ENCODE data around the gene CCNK. TPM values are rescaled to one million over a fixed set of nuclear protein-coding genes. Genes with fewer than 3 reads are reported as not detected.

The CCNK gene
- total RNA-seq, 2 experiments from 2014 or later = 90.7 to 99.0 TPM

- no peaks in the 10 kb centered on the region for H3K9me3 Mint-ChIP-seq
- H3K4me1 Mint-ChIP-seq (ENCODE audit: low read depth) = no peaks in the 10 kb centered on the region
- no peak overlapping the region for H3K27ac Mint-ChIP-seq
- intact Hi-C loops (cut with micrococcal nuclease) = no loop called here
- no peaks in the 10 kb centered on the region for H3K27me3 Mint-ChIP-seq (ENCODE audit: low read depth)
- peaks cover 29% of the 10 kb centered on the region for H3K36me3 Mint-ChIP-seq (ENCODE audit: low read depth)
- no peak for DNase-seq
- no peak overlapping the region for H3K4me3 Mint-ChIP-seq
- CTCF ChIA-PET = no interaction called here
These were observed 30.0 kb upstream of the CCNK start for GRCh38 chr14:99451234-99451633.

GRCh38 chr14:99452968-99453367 is 28.2 kb upstream of the CCNK start:
- Mint-ChIP-seq H3K4me1 (ENCODE audit: low read depth) (no peaks in the 10 kb centered on the region), H3K27me3 (ENCODE audit: low read depth) (no peaks in the 10 kb centered on the region), H3K27ac (no peak overlapping the region), H3K9me3 (no peaks in the 10 kb centered on the region), H3K36me3 (ENCODE audit: low read depth) (peaks cover 31% of the 10 kb centered on the region), H3K4me3 (no peak overlapping the region)
- CTCF ChIA-PET = interaction anchor here (0.7 to 0.9 kb wide), 2 partner anchors 13 to 73 kb away, joined by 3 read pairs; no protein-coding TSS in a partner anchor
- DNase-seq = no peak
- intact Hi-C loops (cut with micrococcal nuclease) = no loop called here

GRCh38 chr14:99454246-99454645 is 27.0 kb upstream of the CCNK start:
- CTCF ChIA-PET = interaction anchor here (1.3 kb wide), 1 partner anchor 61 kb away, joined by 3 read pairs; no protein-coding TSS in a partner anchor
- no peak for DNase-seq
- no peaks in the 10 kb centered on the region for H3K9me3 Mint-ChIP-seq
- no peaks in the 10 kb centered on the region for H3K27me3 Mint-ChIP-seq (ENCODE audit: low read depth)
- no peak overlapping the region for H3K4me3 Mint-ChIP-seq
- H3K27ac Mint-ChIP-seq = no peak overlapping the region
- peaks cover 30% of the 10 kb centered on the region for H3K36me3 Mint-ChIP-seq (ENCODE audit: low read depth)
- intact Hi-C loops (cut with micrococcal nuclease) = no loop called here
- no peaks in the 10 kb centered on the region for H3K4me1 Mint-ChIP-seq (ENCODE audit: low read depth)

GRCh38 chr14:99459481-99460100 is 21.6 kb upstream of the CCNK start:
- H3K4me1 Mint-ChIP-seq (ENCODE audit: low read depth) = no peaks in the 10 kb centered on the region
- peaks cover 32% of the 10 kb centered on the region for H3K36me3 Mint-ChIP-seq (ENCODE audit: low read depth)
- no peak overlapping the region for H3K27ac Mint-ChIP-seq
- DNase-seq = no peak
- intact Hi-C loops (cut with micrococcal nuclease) = no loop called here
- no peak overlapping the region for H3K4me3 Mint-ChIP-seq
- no peaks in the 10 kb centered on the region for H3K9me3 Mint-ChIP-seq
- CTCF ChIA-PET = no interaction called here
- no peaks in the 10 kb centered on the region for H3K27me3 Mint-ChIP-seq (ENCODE audit: low read depth)

GRCh38 chr14:99460793-99461192 is 20.4 kb upstream of the CCNK start:
- H3K27ac Mint-ChIP-seq = no peak overlapping the region
- CTCF ChIA-PET = no interaction called here

GRCh38 chr14:99461411-99462085 is 19.7 kb upstream of the CCNK start:
- no peaks in the 10 kb centered on the region for H3K9me3 Mint-ChIP-seq
- H3K27me3 Mint-ChIP-seq (ENCODE audit: low read depth) = no peaks in the 10 kb centered on the region
- peaks cover 27% of the 10 kb centered on the region for H3K36me3 Mint-ChIP-seq (ENCODE audit: low read depth)
- no peak for DNase-seq
- intact Hi-C loops (cut with micrococcal nuclease) = no loop called here
- CTCF ChIA-PET = no interaction called here
- no peak overlapping the region for H3K4me3 Mint-ChIP-seq
- no peaks in the 10 kb centered on the region for H3K4me1 Mint-ChIP-seq (ENCODE audit: low read depth)
- no peak overlapping the region for H3K27ac Mint-ChIP-seq

More at GRCh38 chr14:99460793-99461192, 20.4 kb upstream of the CCNK start:
- intact Hi-C loops (cut with micrococcal nuclease) = no loop called here
- no peaks in the 10 kb centered on the region for H3K4me1 Mint-ChIP-seq (ENCODE audit: low read depth)
- no peak overlapping the region for H3K4me3 Mint-ChIP-seq
- H3K27me3 Mint-ChIP-seq (ENCODE audit: low read depth) = no peaks in the 10 kb centered on the region
- peaks cover 27% of the 10 kb centered on the region for H3K36me3 Mint-ChIP-seq (ENCODE audit: low read depth)
- DNase-seq = no peak
- H3K9me3 Mint-ChIP-seq = no peaks in the 10 kb centered on the region

GRCh38 chr14:99462210-99462609 is 19.0 kb upstream of the CCNK start:
- Mint-ChIP-seq H3K9me3 (no peaks in the 10 kb centered on the region), H3K4me3 (no peak overlapping the region), H3K36me3 (ENCODE audit: low read depth) (peaks cover 21% of the 10 kb centered on the region), H3K27me3 (ENCODE audit: low read depth) (no peaks in the 10 kb centered on the region), H3K4me1 (ENCODE audit: low read depth) (no peaks in the 10 kb centered on the region), H3K27ac (no peak overlapping the region)
- CTCF ChIA-PET = no interaction called here
- DNase-seq = no peak
- intact Hi-C loops (cut with micrococcal nuclease) = no loop called here

- no peaks in the 10 kb centered on the region for H3K27me3 Mint-ChIP-seq (ENCODE audit: low read depth)
- H3K4me1 Mint-ChIP-seq (ENCODE audit: low read depth) = peaks cover 11% of the 10 kb centered on the region
- no peaks in the 10 kb centered on the region for H3K9me3 Mint-ChIP-seq
- no peak overlapping the region for H3K27ac Mint-ChIP-seq
- CTCF ChIA-PET = interaction anchor here (1.8 kb wide), 1 partner anchor 71 kb away, joined by 5 read pairs; no protein-coding TSS in a partner anchor
- H3K36me3 Mint-ChIP-seq (ENCODE audit: low read depth) = peaks cover 19% of the 10 kb centered on the region
- H3K4me3 Mint-ChIP-seq = no peak overlapping the region
- DNase-seq = no peak
- intact Hi-C loops (cut with micrococcal nuclease) = no loop called here
These were observed 17.2 kb upstream of the CCNK start for GRCh38 chr14:99463974-99464373.

GRCh38 chr14:99465288-99465687 is 15.9 kb upstream of the CCNK start:
- Mint-ChIP-seq H3K27ac (no peak overlapping the region), H3K4me1 (ENCODE audit: low read depth) (peaks cover 22% of the 10 kb centered on the region), H3K36me3 (ENCODE audit: low read depth) (peaks cover 18% of the 10 kb centered on the region), H3K4me3 (no peak overlapping the region), H3K27me3 (ENCODE audit: low read depth) (no peaks in the 10 kb centered on the region), H3K9me3 (no peaks in the 10 kb centered on the region)
- intact Hi-C loops (cut with micrococcal nuclease) = no loop called here
- no peak for DNase-seq
- CTCF ChIA-PET = interaction anchor here (1.0 to 1.8 kb wide), 3 partner anchors 12 to 72 kb away, joined by 3 to 5 read pairs (median 3); no protein-coding TSS in a partner anchor

- H3K4me3 Mint-ChIP-seq = no peak overlapping the region
- H3K4me1 Mint-ChIP-seq (ENCODE audit: low read depth) = peaks cover 29% of the 10 kb centered on the region
- CTCF ChIA-PET = no interaction called here
- peaks cover 13% of the 10 kb centered on the region for H3K36me3 Mint-ChIP-seq (ENCODE audit: low read depth)
- H3K27me3 Mint-ChIP-seq (ENCODE audit: low read depth) = no peaks in the 10 kb centered on the region
- intact Hi-C loops (cut with micrococcal nuclease) = no loop called here
- DNase-seq = no peak
- H3K27ac Mint-ChIP-seq = no peak overlapping the region
- no peaks in the 10 kb centered on the region for H3K9me3 Mint-ChIP-seq
These were observed 14.5 kb upstream of the CCNK start for GRCh38 chr14:99466758-99467157.

GRCh38 chr14:99467336-99468078 is 13.7 kb upstream of the CCNK start:
- CTCF ChIA-PET = interaction anchor here (0.7 kb wide), 1 partner anchor 205 kb away, joined by 5 read pairs; no protein-coding TSS in a partner anchor
- Mint-ChIP-seq H3K27me3 (ENCODE audit: low read depth) (no peaks in the 10 kb centered on the region), H3K4me1 (ENCODE audit: low read depth) (peaks cover 30% of the 10 kb centered on the region), H3K36me3 (ENCODE audit: low read depth) (peaks cover 6% of the 10 kb centered on the region), H3K9me3 (no peaks in the 10 kb centered on the region), H3K4me3 (no peak overlapping the region), H3K27ac (no peak overlapping the region)
- no peak for DNase-seq
- intact Hi-C loops (cut with micrococcal nuclease) = no loop called here

- Mint-ChIP-seq H3K9me3 (no peaks in the 10 kb centered on the region), H3K27ac (no peak overlapping the region), H3K4me1 (ENCODE audit: low read depth) (peaks cover 33% of the 10 kb centered on the region), H3K4me3 (no peak overlapping the region), H3K27me3 (ENCODE audit: low read depth) (no peaks in the 10 kb centered on the region), H3K36me3 (ENCODE audit: low read depth) (peaks cover 5% of the 10 kb centered on the region)
- CTCF ChIA-PET = interaction anchor here (0.7 kb wide), 1 partner anchor 205 kb away, joined by 5 read pairs; no protein-coding TSS in a partner anchor
- intact Hi-C loops (cut with micrococcal nuclease) = no loop called here
- DNase-seq = no peak
These were observed 13.1 kb upstream of the CCNK start for GRCh38 chr14:99468081-99468480.

Measured in activated naive CD4-positive, alpha-beta T cell treated with anti-CD3 and anti-CD28 coated beads for 36 hours (primary cell).